Measurements from ENCODE around the gene EME2. TPM values are rescaled to one million over a fixed set of nuclear protein-coding genes. Genes with fewer than 3 reads are reported as not detected.

EME2 gene
- total RNA-seq, 1 donor from 2014 or later = 6.8 TPM

- no peak for DNase-seq (ENCODE audit: low read depth)
- TF ChIP-seq CTCF (IDR thresholded peaks at IDR 0.05; ENCODE audit: insufficient read depth, low read length, poor library complexity, severe bottlenecking) = no peak
- no peaks in the 10 kb centered on the region for H3K27me3 ChIP-seq (ENCODE audit: control insufficient read depth, insufficient read depth, low read length)
- H3K4me3 ChIP-seq (ENCODE audit: low read depth, low read length) = no peak overlapping the region
- H3K36me3 ChIP-seq (ENCODE audit: control insufficient read depth, insufficient read depth, low read length) = no peaks in the 10 kb centered on the region
Observed at GRCh38 chr16:1788708-1789100, 16.1 kb downstream of the EME2 start.

GRCh38 chr16:1789643-1790045 is 17.0 kb downstream of the EME2 start:
- Histone ChIP-seq H3K27me3 (ENCODE audit: control insufficient read depth, insufficient read depth, low read length) (peaks cover 2% of the 10 kb centered on the region), H3K36me3 (ENCODE audit: control insufficient read depth, insufficient read depth, low read length) (no peaks in the 10 kb centered on the region), H3K4me3 (ENCODE audit: low read depth, low read length) (no peak overlapping the region)
- no peak for TF ChIP-seq CTCF (IDR thresholded peaks at IDR 0.05; ENCODE audit: insufficient read depth, low read length, poor library complexity, severe bottlenecking)
- DNase-seq (ENCODE audit: low read depth) = no peak

GRCh38 chr16:1790261-1790610 is 17.6 kb downstream of the EME2 start:
- TF ChIP-seq CTCF (IDR thresholded peaks at IDR 0.05; ENCODE audit: insufficient read depth, low read length, poor library complexity, severe bottlenecking) = no peak
- no peak for DNase-seq (ENCODE audit: low read depth)
- H3K36me3 ChIP-seq (ENCODE audit: control insufficient read depth, insufficient read depth, low read length) = no peaks in the 10 kb centered on the region

GRCh38 chr16:1790611-1791255 is 18.1 kb downstream of the EME2 start:
- peaks cover 2% of the 10 kb centered on the region for H3K27me3 ChIP-seq (ENCODE audit: control insufficient read depth, insufficient read depth, low read length)
- no peak for DNase-seq (ENCODE audit: low read depth)
- no peaks in the 10 kb centered on the region for H3K36me3 ChIP-seq (ENCODE audit: control insufficient read depth, insufficient read depth, low read length)
- no peak overlapping the region for H3K4me3 ChIP-seq (ENCODE audit: low read depth, low read length)
- TF ChIP-seq CTCF (IDR thresholded peaks at IDR 0.05; ENCODE audit: insufficient read depth, low read length, poor library complexity, severe bottlenecking) = no peak

More at GRCh38 chr16:1790261-1790610, 17.6 kb downstream of the EME2 start:
- no peak overlapping the region for H3K4me3 ChIP-seq (ENCODE audit: low read depth, low read length)
- peaks cover 2% of the 10 kb centered on the region for H3K27me3 ChIP-seq (ENCODE audit: control insufficient read depth, insufficient read depth, low read length)

GRCh38 chr16:1791256-1791942 is 18.8 kb downstream of the EME2 start:
- Histone ChIP-seq H3K4me3 (ENCODE audit: low read depth, low read length) (no peak overlapping the region), H3K36me3 (ENCODE audit: control insufficient read depth, insufficient read depth, low read length) (no peaks in the 10 kb centered on the region), H3K27me3 (ENCODE audit: control insufficient read depth, insufficient read depth, low read length) (peaks cover 2% of the 10 kb centered on the region)
- no peak for DNase-seq (ENCODE audit: low read depth)
- TF ChIP-seq CTCF (IDR thresholded peaks at IDR 0.05; ENCODE audit: insufficient read depth, low read length, poor library complexity, severe bottlenecking) = no peak

Data from kidney epithelial cell (primary cell).